ENCODE data around the gene PXMP4.
"Not testable (repeated sequence)": the region's sequence is repeated elsewhere in the genome, so short reads cannot be mapped to it uniquely, and the experiment has no call there.

Gene PXMP4

DNA sequence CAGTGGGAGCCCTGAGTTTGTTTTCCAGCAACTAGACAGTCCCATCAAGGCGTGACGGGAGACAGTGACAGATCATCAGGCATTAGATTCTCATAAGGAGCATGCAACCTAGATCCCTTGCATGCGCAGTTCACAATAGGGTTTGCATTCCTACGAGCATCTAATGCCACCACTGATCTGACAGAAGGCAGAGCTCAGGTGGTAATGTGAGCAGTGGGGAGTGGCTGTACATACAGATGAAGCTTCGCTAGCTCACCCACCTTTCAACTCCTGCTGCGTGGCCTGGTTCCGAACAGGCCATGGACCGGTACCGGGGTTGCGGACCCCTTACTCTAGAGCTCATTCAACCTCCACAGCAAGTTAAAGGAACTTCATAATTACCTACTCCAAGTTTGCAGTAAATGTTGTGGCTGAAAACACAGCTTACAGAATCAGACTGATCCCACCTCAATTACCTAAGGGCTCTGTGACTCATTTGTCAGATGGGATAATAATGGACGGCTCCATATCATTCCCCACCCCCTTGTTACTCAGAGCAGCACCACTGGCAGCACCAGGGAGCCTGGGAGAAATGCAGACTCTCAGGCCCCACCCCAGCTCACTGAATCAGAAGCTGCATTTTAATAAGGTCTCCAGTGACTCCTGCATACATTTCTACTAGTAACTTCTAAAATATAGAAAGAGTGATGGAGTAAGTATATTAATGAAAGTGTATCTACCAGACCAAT is 15.7 kb downstream of the PXMP4 start:
- FAIRE-seq = no peak
- DNase-seq (ENCODE audit: low spot score) = no peak

DNA sequence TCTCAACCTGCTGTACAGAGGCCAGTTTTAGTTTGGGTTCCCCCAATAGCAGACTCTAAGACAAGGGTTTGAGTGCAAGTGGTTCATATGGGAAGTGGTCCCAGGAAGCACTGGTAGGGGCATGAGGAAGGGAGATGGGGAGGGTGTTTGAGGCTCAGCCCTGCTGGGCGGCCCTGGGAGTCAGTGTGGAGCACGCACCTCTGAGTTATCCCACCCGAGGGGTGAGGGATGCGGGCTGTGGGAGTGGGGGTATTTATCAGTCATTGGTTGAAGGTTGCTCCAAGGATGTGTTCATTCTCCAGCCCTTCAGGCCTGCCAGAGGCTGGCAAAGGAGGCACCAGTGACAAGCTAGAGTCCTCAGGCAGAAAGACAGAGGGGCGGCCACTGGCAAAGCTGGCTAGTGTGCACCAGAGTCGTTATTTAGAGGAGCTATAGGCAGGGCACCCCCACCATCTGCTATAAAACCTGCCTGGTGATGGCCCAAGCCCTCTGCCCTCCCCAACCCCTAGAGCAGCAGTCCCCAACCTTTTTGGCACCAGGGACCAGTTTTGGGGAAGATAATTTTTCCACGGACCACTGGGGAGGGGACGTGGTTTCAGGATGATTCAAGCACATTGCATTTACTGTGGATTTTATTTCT is 16.5 kb downstream of the PXMP4 start:
- DNase-seq (ENCODE audit: low spot score) (no peak), FAIRE-seq (no peak)

DNA sequence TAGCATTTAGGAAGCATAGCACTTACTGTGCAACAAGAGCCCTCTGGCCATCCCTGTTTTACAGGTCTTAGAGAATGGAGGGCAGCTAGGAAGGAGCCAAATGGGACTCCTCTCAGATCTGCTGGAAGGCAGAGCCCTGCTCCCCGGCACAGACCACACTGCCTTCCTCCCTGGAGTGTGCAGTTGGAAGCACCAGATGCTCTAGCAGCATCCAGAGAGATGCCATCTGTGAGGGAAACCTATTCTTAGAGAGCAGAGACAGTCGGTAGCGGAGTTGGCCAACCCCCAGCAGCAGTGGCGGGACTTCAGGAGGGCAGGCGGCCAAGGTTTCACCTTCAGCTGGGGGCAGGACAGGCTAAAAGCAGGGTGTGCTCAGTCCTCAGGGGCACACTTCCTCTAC is 17.2 kb downstream of the PXMP4 start:
- no peak for DNase-seq (ENCODE audit: low spot score)

DNA sequence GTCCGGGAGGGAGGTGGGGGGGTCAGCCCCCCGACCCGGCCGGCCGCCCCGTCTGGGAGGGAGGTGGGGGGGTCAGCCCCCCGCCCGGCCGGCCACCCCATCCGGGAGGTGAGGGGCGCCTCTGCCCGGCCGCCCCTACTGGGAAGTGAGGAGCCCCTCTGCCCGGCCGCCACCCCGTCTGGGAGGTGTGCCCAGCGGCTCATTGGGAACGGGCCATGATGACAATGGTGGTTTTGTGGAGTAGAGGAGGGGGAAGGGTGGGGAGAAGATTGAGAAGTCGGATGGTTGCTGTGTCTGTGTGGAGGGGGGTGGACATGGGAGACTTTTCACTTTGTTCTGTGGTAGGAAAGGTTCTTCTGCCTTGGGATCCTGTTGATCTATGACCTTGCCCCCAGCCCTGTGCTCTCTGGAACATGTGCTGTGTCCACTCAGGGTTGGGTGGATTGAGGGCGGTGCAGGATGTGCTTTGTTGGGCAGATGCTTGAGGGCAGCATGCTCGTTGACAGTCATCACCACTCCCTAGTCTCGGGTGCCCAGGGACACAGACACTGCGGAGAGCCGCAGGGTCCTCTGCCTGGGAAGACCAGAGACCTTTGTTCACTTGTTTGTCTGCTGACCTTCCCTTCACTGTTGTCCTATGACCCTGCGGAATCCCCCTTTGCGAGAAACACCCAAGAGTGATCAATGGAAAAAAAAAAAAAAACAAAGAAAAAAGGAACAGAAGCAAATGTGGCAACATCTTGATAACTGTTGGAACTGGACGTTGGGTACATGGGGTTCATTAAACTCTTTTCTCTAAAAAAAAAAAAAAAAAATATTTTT is 18.3 kb downstream of the PXMP4 start:
- FAIRE-seq (no peak), DNase-seq (ENCODE audit: low spot score) (no peak)

More for the DNA sequence above, 17.2 kb downstream of the PXMP4 start:
- FAIRE-seq = no peak

DNA sequence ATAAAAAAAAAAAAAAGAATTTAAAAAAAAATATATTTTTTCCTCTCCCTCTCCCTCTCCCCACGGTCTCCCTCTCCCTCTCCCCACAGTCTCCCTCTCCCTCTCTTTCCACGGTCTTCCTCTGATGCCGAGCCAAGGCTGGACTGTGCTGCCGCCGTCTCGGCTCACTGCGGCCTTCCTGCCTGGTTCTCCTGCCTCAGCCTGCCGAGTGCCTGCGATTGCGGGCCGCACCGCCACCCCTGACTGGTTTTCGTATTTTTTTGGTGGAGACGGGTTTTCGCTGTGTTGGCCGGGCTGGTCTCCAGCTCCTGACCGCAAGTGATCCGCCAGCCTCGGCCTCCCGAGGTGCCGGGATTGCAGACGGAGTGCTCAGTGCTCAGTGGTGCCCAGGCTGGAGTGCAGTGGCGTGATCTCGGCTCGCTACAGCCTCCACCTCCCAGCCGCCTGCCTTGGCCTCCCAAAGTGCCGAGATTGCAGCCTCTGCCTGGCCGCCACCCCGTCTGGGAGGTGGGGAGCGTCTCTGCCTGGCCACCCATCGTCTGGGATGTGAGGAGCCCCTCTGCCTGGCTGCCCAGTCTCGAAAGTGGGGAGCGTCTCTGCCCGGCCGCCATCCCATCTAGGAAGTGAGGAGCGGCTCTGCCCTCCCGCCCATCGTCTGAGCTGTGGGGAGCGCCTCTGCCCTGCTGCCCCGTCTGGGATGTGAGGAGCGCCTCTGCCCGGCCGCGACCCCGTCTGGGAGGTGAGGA is 19.2 kb downstream of the PXMP4 start:
- not testable (repeated sequence) for FAIRE-seq; DNase-seq (ENCODE audit: low spot score)

DNA sequence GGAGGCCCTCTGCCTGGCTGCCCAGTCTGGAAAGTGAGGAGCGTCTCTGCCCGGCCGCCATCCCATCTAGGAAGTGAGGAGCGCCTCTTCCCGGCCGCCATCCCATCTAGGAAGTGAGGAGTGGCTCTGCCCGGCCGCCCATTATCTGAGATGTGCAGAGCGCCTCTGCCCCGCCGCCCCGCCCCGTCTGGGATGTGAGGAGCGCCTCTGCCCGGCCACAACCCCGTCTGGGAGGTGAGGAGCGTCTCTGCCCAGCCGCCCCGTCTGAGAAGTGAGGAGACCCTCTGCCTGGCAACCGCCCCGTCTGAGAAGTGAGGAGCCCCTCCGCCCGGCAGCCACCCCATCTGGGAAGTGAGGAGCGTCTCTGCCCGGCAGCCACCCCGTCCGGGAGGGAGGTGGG is 21.1 kb downstream of the PXMP4 start:
- not testable (repeated sequence) for DNase-seq (ENCODE audit: low spot score); FAIRE-seq

DNA sequence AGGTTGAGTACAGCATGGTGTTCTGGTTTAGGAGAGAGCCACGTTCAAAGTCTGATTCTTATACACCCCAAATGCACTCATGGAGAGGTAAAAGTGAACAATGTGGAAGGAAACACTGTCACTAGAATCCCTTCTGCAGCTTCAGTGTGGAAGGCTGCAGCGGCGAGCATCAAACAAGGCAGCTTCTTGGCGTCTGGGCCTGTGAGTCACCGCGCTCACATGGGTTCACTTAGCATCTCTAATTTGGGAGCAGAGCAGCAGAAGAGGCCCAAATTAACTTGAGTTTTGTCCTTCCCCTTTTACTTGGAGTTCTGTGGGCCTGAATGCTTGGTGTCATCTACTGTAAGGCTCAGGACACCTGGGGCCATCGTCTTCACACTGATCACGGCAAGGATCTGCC is 23.0 kb downstream of the PXMP4 start:
- DNase-seq (ENCODE audit: low spot score) = no peak
- FAIRE-seq = no peak

DNA sequence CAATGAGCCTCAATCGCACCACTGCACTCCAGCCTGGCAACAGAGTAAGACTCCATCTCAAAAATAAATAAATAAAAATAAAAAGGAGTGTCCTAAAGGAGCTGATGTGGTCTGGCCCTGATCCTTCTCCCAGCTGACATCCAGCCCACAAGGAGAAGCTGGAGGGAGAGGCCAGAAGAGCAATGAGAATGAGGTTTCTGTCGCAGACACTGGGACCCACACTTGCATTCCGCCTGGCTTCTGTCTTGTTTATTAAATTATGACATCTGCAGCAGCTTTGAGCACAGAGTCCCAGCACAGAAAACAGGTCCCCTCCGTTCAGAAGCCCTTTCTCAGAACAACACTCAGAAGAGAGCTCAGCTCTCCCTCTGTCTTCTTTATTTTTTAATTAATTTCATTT is 23.7 kb downstream of the PXMP4 start:
- FAIRE-seq = no peak
- DNase-seq (ENCODE audit: low spot score) = no peak

DNA sequence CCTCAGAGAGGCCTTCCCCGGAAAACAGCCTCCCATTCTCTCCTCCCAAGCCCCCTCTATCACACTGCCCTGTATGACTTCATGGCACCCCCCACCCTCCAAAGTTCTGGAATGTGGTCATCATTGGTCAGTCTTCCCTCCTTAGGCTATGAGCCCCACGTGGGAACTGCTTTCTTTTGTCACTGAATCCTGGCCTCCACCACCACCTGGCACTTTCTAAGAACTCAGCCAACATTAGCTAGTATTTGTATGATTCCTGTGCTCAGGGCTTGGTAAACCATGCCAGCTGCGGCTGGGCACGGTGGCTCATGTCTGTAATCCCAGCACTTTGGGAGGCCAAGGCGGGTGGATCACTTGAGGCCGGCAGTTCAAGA is 25.5 kb downstream of the PXMP4 start:
- no peak for DNase-seq (ENCODE audit: low spot score)
- no peak for FAIRE-seq

DNA sequence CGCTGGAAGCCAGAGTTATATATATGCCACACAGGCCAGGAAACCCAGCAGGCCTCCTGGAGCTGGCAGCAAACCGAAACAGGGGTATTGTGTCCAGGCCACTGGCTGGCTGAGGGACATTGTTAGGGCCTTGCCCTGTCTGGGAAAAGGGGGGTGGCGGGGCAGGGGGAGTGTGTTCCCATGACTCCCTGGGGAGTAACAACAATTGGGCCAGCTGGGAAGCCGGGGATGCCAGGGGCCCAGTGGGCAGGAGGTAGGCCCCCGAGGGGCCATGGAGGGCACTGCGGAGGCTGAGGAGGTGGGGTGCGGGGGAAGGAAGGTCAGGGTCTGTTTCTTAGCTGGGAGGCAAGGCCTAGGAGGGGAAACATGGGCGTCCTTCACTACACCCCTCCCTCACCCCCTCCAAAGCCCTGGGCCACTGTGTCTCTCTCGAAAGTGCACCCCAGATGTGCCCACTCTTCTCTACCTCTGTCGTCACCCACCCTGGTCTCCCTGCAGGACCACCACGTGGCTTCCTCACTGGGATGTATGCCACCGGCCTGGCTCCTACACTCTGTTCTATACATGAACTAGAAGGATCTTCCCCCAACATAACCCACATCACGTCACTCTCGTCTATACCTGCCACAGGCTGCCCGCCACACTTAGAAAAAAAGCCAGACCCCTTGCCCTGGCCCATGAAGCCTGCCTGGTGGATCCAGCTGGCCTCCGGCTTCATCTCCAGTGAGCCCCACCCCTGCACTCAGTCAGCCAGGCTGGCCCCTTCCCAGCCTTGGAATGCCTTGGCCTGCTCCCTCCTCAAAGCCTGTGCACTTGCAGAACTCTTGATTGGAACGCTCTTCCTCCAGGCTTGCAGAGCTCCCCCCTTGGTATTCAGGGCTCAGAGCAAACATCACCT is 26.1 kb downstream of the PXMP4 start:
- FAIRE-seq = no peak
- DNase-seq (ENCODE audit: low spot score) = no peak

DNA sequence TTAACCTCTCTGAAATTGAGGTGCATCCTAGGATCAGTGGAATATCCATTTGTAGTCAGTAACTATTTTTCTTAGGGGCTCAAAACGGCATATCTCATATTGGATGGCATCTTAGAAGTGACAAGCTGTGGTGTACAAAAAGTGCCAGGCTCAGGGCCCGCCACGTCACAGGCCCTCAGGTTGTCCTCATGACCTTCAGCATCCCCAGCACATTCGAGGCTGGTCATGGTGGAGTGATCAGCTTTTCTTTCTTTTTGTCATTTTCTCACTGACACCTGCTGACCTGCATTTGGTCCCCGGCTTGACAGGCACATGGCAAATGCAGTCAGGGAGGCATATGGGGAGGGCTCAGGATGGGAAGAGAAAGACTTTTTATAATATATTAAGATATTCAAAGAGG is 26.8 kb downstream of the PXMP4 start:
- FAIRE-seq = no peak

DNA sequence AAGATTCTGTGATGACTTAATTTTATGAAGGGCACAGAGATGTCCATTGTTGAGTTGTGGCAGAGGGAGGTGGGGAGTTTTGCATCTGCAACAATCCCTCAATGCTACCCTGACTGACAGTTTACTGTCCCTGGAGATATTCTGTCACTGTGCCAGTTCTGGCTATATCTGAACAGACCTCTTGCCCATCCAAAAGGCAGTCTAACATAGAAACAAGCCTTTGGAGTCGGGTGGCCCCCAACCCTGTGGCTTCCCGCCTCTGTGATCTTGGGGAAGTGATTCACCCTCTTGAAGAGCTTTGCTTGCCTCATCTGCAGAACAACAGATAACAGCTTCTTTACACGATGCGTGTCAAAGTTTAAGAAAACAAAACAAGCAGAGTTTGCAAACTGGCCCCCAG is 30.1 kb downstream of the PXMP4 start:
- no peak for FAIRE-seq
- peak; percentile 43 for DNase-seq (ENCODE audit: low spot score)

More for the DNA sequence above, 26.8 kb downstream of the PXMP4 start:
- DNase-seq (ENCODE audit: low spot score) = no peak

DNA sequence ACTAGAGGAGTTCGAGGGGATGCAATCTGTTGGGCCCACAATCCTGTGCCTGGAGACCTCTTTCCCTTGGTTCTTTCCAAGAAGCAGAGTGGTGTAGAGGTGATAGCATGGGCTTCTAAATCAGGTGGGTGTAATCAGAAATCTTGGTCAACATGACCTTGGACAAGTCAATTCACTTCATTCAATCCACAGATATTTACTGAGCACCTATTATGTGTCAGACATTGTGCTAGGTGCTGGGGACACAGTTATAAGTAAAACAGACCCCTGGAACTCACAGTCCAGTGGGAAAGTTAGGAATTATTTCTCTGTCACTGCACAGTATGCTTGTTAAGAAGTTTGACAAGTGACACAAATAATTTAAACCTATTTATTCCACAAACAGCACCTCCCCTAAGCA is 30.6 kb downstream of the PXMP4 start:
- DNase-seq (ENCODE audit: low spot score) = no peak
- FAIRE-seq = no peak

DNA sequence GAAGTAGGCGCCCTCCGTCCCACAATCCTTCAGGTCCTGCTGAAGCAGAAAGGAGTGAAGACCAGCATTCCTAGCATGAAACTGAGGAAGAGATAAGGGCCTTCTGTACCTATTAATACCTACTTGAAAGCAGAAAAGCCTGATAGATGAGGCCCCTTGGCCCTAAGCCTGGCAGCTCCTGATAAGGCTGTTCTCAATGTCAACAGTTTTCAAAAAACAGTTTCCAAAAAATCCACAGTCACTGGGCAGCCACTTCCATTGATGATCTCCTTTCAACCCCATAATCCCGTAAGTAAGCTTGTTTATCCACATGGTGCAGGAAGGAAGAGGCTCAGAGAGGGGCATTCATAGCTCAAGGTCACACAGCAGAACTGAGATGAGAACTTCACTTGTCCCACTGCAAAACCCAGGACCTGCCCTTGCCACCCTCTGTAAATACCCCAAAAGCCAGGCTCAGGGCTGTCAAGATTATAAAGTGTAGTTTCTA is 31.1 kb downstream of the PXMP4 start:
- FAIRE-seq (no peak), DNase-seq (ENCODE audit: low spot score) (no peak)

DNA sequence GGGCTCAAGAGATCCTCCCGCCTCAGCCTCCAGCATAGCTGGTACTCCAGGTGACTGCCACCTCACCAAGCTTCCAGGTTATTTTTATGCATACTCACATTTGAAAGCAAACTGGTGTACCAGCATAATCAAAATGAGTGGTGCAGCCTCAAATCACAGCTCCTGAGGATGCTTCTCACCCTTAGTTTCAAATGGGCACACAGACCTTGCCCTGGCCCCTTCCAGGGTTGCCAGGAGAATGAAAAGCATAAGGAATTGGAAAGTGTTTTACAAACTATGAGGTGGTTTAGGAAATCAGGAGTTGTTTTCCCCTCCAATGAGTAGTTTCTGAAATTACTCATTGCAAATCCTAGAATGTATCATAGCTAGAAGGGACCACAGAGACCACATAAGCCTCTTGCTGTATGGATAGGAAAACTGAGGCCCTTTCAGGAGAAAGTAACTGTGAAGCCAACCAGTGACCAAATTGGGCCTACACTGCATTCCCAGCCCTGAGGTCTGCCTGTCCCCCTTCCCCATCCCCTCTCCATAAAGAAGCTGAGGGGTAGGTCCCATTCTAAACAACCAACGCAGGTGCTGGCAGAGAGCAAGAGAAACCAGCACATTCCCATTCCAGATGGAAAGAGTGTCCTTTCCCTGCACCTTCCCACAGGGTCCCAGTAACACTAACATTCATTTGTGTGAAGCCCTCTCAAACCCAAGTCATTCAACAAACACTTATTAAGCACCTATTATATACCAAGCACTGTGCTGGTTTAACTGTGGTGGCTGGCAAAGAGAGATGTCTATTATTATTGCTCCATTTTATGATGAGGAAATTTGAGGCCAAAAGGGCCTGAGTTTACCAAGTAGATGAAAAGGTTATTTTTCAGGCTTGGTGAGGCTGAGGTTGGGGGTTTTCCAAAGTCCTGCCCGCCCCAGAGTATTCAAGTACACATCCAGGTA is 31.8 kb downstream of the PXMP4 start:
- FAIRE-seq = no peak

DNA sequence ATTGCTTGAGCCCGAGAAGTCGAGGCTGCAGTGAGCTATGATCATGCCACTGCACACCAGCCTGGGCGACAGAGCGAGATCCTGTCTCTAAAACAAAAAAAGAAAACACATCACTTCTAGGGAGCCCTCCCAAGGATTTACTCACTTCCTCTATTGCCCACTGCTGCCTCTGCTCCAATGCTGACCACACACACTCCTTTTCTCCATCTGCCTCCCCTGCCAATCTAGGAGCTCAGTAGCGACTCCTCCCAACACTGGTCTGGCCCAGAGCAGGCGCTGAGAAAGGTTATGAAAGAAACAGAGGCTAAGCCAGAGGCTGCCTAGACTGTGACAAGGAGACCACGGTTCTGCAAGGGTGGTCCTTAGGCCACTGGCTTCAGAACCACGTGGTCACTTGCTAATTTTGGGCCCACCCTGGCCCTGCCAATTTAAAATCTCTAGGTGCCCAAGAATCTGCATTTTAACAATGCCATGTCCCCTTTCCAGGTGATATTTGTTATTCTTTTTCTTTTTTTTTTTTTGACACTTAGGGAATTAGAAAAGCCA is 32.7 kb downstream of the PXMP4 start:
- DNase-seq (ENCODE audit: low spot score) (no peak), FAIRE-seq (no peak)

More for the DNA sequence above, 31.8 kb downstream of the PXMP4 start:
- no peak for DNase-seq (ENCODE audit: low spot score)

DNA sequence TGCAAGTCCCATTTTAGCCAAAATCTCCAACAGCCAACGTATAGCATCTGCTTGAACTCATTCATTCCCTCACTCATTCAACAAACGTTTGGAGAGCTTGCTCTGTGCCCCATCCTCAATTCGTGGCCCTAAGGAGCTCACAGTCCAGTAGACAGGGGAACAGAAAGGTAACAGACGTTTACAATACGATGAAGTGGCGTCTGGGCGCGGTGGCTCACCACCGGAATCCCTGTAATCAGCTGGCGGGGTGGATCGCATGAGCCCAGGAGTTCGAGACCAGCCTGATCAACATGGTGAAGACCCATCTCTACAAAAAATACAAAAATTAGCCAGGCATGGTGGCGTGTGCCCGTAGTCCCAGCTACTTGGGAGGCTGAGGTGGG is 33.1 kb downstream of the PXMP4 start:
- DNase-seq (ENCODE audit: low spot score) (no peak), FAIRE-seq (no peak)

DNA sequence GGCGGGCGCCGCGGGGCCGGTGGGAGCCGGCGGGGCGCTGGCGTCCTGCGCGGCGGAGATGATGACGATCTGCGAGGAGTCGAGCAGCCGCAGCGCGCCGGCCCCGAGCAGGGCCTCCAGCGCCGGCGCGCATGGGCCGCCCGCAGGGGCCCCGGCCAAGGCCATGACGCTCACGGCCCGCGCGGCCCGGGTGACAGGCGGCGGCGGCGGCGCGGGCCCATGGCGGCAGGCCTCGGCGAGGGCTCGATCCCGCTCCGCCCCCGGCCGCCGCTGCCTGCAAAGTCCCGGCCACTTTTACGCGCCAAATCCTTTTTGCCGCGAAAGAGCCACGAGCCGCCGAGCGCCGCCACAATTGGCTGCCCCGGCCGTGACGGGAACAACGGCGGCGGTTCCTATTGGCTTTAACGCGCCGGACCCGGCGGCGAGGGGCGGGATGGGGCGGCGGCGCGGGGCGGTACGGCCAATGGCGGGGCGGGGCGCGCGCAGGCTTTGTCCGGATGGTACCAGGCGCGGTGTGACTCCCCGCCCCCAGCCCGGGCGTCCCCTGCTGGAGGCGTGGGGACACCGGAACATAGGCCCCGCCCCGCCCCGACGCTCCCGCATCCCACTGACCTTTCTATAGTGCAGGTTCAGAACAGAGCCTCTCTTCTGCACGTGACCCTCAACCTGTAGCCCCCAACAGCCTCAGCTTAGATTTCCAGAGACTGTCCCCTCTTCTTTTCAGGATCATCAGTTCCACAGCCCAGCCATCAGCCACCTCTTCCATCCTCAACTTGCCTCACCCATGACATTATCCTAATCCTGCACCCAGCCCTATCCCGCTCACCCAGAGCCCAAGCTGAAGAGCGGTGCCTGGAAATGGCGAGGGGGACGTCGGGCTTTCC is 33.8 kb downstream of the PXMP4 start, which contains the start of gene E2F1:
Gene E2F1, minus strand, starts transcription at position 286 of the 884 bp plus-strand sequence. Its CDS starts 121 bp downstream, at position 165.
- peak; percentile 99 for DNase-seq (ENCODE audit: low spot score)
- no peak for FAIRE-seq

Measured in urothelium cell line (cell line).